ELF-1 (cell line): ENCODE results near the gene MLANA.
A peak's percentile ranks its signal among the peaks of the same experiment; 100 is the strongest.

Source experiments
- DNase-seq: peaks from one replicate; pipeline ENCODE4 v3.0.0-alpha.2; 2016; ENCODE audit warnings: low read depth, low spot score

Gene MLANA

DNA sequence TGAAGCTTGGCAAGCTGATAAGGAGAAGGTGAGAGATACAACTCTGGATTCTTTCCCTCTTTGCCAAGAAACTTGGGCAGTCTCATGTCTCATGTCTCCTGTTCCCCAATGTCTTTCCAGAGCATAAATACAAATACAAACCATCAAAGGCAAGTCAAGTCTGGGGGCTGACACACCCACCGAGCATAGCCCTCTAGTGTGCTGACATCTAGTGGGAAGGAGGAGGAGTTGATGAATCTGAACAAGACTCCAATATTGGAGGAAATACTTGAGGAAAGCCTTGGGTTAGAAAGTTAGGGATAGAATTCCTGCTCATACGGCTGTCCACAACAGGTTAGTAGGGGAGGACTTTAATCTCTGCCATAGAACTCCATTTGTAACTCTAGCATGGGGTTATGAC, 8.6 kb downstream of the MLANA start:
- DNase-seq: no peak

DNA sequence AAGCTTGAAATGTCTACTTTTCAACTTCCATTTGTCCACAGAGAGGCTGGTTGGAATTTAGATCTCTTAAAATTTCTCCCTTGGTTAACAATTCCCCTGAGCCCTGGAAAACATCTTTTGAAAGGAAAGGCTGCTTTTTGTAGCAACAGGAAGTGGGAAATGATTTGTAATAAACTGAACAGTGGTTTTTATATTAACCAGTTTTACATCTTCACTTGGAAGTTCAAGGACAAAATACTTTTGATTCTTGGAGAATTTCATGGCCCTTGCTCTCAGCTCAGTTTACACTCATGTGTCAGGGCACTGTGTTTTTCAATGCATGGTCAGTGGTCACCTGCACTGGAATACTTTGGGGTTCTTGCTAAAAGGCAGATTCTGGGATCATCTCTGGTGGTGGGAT, 9.9 kb downstream of the MLANA start:
- no peak for DNase-seq

DNA sequence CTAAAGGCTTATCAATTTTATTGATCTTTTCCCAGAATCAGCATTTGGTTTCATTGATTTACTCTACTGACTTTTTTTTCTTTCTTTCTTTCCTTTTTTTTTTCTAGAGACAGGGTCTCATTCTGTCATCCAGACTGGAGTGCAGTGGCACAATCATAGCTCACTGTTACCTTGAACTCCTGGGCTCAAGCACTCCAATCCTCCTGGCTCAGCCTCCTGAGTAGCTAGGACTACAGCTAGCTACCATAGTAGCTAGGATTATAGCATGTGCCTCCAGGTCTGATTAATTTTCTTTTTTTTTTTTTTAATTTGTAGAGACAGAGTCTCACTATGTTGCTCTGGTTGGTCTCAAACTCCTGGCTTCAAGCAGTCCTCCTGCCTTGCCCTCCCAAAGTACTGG, 11.7 kb downstream of the MLANA start:
- DNase-seq: no peak

DNA sequence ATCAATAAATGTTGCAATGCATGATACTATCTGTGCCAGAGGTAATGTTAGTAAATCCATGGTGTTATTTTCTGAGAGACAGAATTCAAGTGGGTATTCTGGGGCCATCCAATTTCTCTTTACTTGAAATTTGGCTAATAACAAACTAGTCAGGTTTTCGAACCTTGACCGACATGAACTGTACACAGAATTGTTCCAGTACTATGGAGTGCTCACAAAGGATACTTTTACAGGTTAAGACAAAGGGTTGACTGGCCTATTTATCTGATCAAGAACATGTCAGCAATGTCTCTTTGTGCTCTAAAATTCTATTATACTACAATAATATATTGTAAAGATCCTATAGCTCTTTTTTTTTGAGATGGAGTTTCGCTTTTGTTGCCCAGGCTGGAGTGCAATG, 18.2 kb downstream of the MLANA start:
- no peak for DNase-seq

DNA sequence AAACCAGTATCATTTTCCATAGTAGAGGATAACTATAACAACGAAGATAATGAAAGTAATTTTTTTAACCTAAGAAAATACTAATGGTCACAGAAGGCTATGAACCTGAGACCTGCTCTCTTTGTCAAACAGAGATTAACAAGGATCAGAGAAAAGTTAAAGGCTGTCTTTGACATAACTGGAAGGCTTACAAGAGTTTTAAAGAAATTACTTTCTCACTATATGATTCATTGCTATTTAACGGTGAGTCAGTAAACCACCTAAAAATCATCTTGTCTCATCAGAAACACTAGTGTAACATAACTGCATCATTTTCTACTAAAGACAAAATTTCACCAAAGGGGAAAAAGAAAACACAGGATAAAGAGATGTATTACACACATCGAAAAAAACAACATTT, 19.3 kb downstream of the MLANA start:
- no peak for DNase-seq

- no peak for DNase-seq
Observed at GRCh38 chr9:5910413-5911057, 19.8 kb downstream of the MLANA start.

- no peak for DNase-seq
Observed at GRCh38 chr9:5915438-5915837, 24.7 kb downstream of the MLANA start.

GRCh38 chr9:5917273-5917672, 26.6 kb downstream of the MLANA start:
- DNase-seq: no peak

DNA sequence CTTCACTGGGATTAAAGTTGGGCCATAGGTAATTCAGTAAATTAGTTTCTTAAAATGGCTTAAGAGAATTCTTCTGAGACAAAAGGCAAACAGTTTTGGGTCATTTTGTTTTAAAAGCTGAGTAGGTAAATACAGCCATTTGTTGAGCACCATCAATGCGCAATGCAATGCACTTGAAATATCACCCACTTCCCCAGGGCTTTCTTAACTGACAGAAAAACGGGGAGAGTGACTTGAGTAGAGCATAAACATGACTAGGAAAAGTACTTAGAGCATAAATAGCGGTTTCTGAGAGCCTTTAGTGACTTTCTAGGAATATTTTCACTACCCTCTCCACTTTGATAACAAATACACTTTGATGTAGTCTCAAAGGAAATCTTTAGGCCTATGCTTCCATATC, 27.2 kb downstream of the MLANA start:
- no peak for DNase-seq

DNA sequence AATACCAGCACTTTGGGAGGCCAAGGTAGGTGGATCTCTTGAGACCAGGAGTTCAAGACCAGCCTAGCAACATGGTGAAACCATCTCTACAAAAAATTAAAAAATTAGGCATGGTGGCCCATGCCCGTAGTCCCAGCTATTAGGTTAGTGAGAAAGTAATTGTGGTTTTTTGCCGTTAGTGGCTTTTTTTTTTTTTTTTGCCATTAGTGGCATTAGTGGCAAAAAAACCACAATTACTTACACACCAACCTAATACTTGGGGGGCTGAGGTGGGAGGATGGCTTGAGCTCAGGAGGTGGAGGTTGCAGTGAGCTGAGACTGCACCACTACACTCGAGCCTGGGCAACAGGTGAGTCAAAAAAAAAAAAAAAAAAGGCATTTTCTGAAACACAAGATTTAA, 27.8 kb downstream of the MLANA start:
- no peak for DNase-seq

GRCh38 chr9:5920860-5921328, 30.2 kb downstream of the MLANA start:
- DNase-seq: no peak

DNA sequence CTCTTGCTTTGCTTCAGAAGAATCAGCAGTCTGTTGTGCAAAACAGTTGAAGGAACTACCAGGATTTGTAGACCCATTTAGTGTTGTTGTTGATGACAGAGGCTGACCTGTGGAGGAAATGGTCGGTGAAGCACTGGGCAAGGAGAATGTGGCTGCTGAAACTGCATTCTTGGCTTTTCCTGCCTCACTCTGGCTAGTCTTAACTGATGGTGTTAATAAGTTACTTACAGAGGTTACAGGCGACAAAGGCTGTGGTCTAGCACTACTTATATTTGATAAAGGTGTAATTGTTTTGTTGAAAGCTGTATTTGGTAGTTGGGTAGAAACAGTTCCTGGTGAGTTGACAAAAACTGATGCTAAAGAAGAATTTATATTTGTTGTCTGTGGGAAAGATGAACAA, 31.5 kb downstream of the MLANA start:
- no peak for DNase-seq

DNA sequence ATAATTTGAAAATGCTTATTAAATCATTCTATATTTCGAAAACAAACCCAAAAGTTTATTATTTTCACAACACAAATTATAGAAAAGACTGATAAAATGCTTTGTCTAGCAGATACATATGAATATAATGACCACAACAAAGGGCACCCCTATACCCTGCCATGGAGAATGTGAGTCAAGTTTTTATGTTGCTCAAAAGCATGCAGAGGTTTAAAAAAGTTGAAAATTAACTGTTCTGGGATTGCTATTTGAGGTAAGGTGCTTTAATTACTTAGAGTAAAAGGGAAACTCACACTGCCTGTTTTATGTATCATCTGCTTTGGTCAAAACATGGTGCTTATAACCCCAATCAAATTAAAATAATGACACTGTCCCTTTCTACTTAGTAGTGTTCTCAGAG, 41.0 kb downstream of the MLANA start:
- no peak for DNase-seq

DNA sequence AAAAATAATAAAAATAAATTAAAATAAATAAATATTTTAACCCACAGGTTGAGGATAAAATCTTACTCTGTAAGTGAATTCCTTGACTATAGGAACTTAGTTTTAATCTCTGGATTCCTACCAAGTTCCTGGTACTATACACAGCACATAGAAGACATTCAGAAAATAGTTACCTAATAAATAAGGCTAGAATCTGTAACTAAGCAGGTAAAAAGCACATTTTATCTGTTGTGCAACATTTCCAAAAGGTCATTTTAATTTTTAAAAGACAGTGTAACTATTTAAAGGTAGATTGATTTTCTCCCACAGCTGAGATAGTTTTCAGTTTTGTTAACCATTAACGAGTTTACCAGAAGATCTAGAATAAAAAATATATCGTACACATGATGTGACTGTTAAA, 47.8 kb downstream of the MLANA start:
- DNase-seq: no peak

DNA sequence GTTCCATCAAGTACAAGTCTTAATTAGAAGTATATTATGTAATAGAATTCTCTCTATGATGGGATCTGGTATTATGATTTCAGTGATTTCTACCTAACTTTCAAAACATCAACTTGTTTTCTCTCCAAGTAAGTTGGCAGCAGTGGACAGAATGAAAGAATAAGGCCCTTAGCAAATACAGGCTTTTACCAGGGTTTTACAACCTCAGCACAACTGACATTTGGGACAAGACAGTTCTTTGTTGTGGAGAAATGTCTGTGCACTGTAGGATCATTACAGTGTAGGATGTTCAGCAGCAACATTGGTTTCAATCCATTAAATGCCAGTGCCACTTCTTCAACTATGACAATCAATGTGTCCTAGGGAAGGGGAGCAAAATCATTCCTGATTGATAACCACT, 48.8 kb downstream of the MLANA start:
- no peak for DNase-seq

- DNase-seq: no peak
Observed at GRCh38 chr9:5941214-5941613, 50.5 kb downstream of the MLANA start.

GRCh38 chr9:5945112-5945511, 54.4 kb downstream of the MLANA start:
- no peak for DNase-seq

DNA sequence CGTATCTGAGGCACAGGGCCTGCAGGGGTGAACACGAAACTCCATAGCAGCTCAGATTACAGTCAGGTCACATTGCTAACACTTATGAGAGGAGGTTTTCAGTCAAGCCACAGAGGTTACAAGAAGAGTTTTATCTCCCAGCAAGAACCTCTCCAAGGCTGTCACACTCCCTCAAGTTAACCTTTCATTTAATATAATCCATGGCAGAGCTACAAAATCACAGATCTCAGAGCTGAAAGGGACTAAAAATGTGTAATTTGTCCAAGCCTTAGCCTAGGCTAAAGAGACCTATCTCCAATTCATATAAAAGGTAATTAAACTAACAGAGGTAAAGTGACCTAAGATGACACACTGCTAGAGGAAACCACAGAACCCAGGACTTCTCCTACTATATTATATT, 57.2 kb downstream of the MLANA start:
- peak; percentile 18 for DNase-seq

- no peak for DNase-seq
Observed at GRCh38 chr9:5949103-5949699, 58.5 kb downstream of the MLANA start.

GRCh38 chr9:5950261-5950660, 59.6 kb downstream of the MLANA start:
- DNase-seq: no peak

DNA sequence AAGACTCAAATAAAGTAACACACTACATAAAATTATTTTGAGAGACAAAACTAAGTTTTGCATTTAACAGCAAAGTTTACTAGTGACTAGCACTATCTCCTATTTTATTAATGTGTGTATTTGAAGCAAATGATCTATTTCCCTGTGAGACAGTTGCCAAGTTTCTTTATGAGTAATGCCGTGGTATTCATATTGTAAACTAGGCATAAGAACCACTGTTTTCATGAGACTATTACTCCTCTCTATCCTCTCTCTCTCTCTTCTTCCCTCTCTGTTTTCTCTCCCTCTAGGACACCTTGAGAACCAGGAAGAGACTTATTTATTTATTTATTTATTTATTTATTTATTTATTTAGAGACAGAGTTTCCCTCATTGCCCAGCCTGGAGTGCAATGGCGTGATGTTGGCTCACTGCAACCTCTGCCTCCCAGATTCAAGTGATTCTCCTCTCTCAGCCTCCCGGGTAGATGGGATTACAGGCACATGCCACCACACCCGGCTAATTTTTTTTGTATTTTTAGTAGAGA, 61.1 kb downstream of the MLANA start:
- DNase-seq: no peak

GRCh38 chr9:5953743-5954707, 63.3 kb downstream of the MLANA start:
- DNase-seq: no peak
